ENCODE data around the gene OAT.

Gene OAT

DNA sequence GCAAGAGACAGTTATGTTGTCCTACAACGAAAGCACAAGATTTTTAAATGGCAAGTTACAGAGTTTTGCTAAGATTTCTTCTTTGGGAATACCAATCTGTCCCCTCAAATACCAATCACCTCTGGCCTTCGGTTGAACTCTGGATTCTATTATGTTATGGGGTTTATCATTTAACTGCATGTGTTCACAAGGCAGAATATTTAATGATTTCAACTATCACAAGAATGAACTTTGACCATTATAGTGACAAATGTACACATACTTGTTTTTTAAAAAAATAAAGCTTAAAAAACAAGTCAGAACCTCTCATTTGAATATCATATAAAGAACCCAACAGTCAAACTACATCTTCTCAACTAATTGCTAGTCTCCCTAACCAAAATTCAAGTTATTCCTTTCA lies 11.3 kb downstream of the OAT start:
- DNase-seq (ENCODE audit: low read depth in 1 of 2, low spot score in 1 of 2): no peak

DNA sequence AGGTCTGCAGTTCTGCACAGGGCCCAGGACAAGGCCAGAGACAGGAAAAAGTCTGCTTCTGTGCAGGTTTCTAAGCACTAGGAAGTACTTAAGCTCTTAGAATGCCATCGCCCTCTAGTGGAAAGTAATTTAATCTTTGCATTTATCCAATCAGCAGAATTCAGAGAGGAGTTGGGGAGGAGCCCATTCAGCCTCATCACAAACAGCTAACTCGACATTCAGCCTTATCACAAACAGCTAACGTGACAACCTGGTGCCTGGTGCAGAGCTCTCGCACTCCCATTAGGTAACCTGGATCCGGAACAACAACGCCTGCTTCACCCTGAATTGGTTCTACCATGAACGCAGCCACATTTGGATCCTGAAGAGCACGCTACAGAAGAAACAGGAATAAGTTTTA lies 15.2 kb downstream of the OAT start:
- no peak for DNase-seq (ENCODE audit: low read depth in 1 of 2, low spot score in 1 of 2)

- DNase-seq (ENCODE audit: low read depth in 1 of 2, low spot score in 1 of 2): no peak
These were observed 16.4 kb downstream of the OAT start for GRCh38 chr10:124402273-124402672.

- no peak for DNase-seq (ENCODE audit: low read depth in 1 of 2, low spot score in 1 of 2)
These were observed 17.1 kb downstream of the OAT start for GRCh38 chr10:124401633-124402032.

GRCh38 chr10:124394583-124394982 lies 24.1 kb downstream of the OAT start:
- DNase-seq (ENCODE audit: low read depth in 1 of 2, low spot score in 1 of 2): no peak

DNA sequence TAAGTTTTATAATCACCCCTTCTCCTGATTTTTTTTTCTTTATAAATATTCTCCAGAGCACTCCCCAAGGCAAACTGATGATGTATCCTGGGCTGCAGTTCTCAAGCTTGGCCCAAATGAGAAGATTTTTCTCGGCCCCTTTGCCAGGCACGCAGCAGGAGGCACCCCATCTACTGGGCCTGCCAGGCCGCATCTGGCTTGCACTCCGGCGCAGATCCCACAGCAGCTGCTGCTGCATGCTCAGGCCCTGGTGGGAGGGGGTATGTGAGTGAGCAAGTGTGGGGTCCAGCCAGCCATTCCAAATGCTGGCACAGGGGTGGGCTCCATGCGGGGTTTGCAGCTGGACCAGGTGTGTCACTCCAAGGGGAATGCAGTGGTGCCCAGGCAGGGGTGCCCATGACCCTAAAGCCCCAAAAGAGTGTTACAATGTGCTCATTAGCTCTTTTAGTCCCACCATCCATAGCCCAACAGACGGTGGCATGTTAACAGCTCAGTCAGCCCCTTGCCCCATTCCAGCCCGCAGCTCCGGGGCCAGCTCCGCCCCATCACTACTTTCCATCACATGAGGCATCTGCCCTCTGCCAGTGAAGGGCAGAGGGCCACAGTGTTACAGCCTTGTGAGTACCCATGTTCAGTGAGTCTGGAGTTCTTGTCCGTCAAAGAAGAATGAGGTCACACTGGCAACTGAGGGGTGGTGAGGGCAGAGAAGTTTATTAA lies 25.9 kb downstream of the OAT start:
- no peak for DNase-seq (ENCODE audit: low read depth in 1 of 2, low spot score in 1 of 2)

- DNase-seq (ENCODE audit: low read depth in 1 of 2, low spot score in 1 of 2): no peak
These were observed 28.1 kb downstream of the OAT start for GRCh38 chr10:124390471-124391187.

DNA sequence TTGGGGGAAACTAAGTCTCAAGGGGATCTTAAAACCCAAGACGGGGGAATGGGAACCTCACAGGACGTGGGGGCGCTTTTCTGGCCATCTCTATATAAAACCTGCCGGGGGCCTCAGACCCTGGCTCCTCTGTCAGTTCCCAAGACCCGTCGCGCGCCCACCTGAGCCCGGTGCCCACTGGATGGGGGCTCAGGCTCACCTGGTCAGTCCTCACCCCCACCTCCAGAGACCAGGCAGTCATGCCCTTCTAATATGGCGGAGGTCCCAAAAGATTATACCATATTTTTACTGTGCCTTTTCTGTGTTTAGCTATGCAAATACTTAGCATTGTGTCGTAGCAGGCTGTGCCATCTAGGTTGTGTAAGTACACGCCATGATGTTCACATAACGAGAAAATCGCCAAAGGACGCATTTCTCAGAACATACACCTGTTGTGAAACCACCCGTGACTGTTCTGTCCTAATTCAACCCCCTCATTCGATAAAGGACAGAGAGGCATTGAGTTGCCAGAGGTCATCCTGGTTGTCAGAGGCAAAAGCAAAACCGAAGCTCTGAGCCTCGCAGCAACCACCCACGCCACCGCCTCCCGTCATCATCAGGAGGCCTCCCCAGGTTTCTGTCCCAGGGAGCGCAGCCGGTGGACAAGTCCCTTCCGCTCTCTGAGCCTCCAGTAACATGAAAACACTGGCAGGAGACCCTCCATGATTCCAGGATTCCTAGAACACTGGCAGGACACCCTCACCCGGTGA lies 28.9 kb downstream of the OAT start:
- no peak for DNase-seq (ENCODE audit: low read depth in 1 of 2, low spot score in 1 of 2)

DNA sequence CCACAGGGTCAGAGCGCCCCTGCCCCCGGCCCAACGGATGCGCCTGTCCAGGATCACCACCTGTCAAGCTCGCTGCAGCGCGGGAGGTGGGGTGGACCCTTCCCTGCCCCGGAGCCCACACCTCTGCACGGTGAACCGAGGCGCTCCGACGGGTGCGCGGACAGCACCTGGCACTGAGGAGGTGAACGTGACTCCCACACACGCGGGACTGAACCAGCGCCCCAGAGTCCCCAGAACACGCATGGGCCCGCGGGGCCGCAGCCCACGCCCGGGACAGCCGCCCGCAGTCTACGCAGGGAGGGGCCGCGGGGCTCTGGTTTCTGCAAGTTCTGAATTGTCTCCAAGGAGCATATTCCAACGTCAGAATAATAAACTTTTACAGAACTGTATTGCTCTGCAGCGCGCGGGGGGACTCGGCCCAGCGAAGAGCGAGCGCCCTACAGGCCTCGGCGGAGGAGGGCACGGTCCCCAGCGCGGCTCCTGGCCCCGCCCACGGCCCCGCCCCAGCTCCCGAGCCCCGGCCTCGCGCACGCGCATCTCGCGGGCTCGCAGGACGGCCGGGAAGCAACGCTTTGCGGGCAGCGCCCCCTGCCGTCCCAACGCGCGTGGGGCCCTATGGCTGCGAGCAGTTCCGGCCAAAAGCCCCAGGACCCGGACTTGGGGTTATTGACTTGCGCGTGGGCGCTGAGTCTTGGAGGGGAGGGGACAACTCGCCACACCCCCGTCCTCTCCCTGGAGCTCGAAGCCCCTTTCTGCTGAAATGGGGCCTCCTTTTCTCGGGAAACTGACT lies 29.7 kb downstream of the OAT start:
- DNase-seq (ENCODE audit: low read depth in 1 of 2, low spot score in 1 of 2): peak; percentile 89 to 95

DNA sequence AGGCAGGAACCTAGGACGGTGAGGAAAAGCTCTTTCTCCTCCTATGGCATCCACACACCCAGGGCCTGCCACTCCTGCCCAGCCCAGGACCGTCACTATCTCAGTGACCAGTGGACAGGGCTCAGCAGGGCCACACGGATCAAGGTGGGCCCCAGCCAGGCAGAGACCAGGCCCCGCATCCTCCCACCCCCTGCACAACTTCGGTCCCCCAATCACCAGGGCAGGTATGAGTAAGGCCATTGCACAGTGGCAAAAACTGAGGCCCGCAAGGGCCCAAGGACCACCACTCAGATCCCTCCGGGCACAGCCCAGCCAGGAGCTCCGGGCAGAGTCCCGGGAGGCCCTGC lies 30.3 kb downstream of the OAT start:
- no peak for DNase-seq (ENCODE audit: low read depth in 1 of 2, low spot score in 1 of 2)

DNA sequence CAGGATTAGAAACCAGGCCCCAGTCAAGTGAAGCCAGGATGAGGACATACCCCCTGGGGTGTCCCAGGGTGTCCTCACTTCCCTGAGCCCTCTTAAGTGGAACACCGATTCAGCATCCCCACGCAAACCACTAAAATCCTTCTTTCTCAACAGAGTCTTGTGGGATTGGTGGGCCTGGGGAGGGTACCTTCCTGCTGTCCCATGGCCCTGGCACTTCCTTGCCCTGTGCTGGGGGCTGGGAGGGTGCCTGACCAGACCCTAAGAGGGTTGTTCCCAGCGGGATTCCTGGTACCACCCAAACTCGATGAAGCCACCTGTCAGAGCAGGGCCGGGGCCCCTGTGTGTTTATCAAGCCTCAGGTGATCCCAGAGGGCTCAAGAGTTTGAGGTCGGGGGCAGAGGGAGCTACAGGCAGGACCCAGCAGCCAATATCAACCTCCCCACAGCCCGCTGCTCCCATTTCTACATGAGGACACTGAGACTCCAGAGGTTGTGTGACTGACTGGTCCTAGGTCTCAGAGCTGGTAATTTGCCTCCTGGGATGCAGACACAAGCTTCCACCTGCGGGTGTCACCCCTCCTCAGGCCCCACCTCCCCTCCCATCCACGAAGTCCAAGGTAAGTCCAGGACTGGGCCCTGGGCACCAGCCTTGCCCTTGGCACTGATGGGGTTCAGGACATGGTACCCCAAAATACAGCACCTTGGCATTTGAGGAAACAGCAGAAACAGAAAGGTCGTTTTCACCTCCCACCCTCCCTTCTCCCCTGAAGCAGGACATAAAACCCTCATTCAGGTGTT lies 31.4 kb downstream of the OAT start:
- no peak for DNase-seq (ENCODE audit: low read depth in 1 of 2, low spot score in 1 of 2)

DNA sequence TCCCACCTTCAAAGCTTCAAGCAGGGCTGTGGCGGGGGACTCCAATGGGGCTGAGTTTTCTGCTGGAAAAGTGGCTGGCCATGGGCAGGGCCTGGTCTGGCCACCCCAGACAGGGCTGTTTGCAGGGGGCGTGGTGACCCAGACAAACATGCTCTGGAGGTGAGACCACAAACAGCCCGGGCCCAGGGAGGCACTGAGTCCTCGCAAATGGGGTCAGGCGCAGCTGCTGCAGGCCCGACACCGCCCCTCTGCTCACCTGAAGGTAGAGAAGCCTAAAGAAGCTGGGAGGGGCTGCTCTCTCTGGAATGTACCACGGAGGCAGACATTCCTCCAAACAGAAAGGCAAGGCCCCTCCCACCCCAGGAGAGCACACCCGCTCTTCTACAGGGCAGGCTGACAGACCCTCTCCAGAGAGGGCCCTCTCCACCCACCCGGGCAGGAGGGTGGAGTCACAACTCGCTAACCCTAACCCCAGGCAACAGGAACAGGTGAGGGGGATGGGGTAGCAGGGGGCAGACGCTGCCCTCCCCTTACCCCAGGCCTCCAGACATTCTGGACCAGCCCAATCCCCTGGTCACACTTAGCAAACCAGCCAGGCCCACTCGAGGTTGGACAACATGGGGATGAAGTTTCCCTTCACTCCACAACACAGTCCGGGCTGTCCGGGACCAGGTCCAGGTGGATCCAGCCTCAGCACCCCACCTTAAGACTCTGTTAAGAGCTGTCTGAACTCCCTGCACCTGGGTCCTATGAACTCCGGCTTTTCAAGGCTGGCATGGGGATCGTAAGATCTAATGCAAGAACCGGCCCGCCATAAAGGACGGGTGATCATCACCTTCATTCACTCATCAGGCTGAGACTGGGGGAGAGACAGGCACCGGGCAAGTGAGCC lies 32.3 kb downstream of the OAT start:
- DNase-seq (ENCODE audit: low read depth in 1 of 2, low spot score in 1 of 2): no peak

GRCh38 chr10:124385627-124386185 lies 33.0 kb downstream of the OAT start:
- DNase-seq (ENCODE audit: low read depth in 1 of 2, low spot score in 1 of 2): no peak

DNA sequence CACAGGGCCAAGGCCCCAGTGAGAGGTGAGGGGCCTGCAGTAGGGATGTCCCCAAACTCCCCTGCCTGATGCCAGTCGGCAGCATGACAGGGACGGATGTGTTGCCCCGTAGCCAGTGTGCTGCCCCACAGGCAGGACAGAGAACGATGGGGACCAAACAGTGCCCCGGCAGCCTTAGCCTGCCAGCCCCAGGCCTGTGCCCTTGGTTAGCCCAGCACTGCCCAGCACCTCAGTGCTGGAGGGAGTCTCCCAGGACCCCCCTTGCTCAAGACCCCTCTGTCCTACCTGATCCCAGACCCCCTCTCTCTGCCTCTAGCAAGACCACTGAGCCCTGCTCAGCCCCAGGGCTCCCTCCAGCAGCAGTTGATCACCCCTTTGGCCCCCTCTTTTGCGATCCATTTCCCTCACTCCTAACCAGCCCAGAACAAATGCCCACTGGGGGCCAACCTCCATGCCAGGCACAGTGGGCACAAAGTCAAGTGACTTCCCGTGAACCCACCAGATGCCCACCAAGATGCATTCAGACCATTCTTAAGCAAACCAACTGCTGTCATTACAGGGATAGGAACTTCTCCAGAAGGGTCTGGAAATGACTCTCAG lies 34.0 kb downstream of the OAT start:
- no peak for DNase-seq (ENCODE audit: low read depth in 1 of 2, low spot score in 1 of 2)

DNA sequence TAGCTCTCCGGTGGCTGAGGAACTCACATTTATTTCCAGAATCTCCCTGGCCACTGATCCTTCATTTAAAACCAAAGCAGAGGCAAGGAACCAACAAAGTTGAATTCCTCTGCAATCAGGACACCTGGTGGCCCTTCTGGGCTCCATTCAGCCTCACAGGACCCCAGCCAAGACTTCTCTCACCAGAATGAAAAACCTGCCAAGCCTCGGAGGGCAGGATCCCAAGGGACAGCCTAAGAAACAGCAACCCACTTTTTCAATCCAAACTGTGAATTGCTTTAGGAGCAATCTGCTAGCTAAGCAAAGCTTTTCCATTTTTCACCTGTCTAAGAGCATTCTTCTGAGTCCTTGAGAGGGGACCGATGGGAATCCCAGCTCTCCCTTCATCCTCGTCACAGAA lies 34.6 kb downstream of the OAT start:
- no peak for DNase-seq (ENCODE audit: low read depth in 1 of 2, low spot score in 1 of 2)

DNA sequence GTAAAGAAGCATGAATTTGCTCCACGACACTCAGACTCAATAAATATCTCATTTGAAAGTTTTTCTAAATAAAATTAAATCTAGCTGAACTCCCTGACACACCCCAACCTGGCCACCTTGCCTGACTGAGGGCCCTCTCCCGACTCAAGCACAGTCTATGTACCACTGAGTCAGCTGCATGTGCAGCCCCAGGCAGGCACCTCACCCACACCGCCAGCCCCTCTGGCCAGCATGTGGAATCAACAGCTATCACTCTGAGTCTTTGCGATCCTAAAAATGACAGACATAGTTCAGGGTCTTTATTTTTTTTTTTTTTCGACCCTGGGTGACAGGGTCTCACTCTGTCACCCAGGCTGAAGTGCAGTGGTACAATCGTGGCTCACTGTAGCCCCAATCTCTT lies 35.2 kb downstream of the OAT start:
- no peak for DNase-seq (ENCODE audit: low read depth in 1 of 2, low spot score in 1 of 2)

DNA sequence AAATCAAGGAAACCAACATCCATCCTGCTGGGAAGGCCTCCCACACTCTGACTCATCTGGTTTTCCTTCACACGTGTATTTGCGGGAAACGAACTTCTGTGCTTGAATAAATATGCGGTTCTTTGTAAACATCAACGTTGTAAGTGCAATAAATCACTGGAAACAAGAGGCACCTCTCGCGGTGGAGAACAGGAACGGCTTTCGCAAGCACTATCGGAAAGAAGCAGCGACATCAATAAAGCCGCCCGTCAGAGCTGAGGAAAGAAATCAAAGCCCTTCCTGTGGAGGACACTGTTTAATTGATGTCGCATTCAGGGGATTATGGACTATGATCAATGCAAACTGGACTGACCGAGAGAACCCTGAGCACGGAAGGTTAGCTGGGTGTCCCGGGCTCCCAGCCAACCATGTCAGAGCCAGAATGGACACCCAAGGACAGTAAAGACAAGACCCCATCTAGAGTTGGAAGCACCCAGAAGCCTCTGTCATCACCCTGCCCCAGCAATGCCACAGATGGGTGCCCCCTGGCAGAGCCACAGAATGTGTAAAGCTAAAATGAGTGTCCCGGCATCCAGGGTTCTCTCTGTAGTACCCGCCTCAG lies 37.6 kb downstream of the OAT start:
- no peak for DNase-seq (ENCODE audit: low read depth in 1 of 2, low spot score in 1 of 2)

GRCh38 chr10:124380256-124380995 lies 38.3 kb downstream of the OAT start:
- no peak for DNase-seq (ENCODE audit: low read depth in 1 of 2, low spot score in 1 of 2)
